ENCODE data around the gene HAO2. TPM values are rescaled to one million over a fixed set of nuclear protein-coding genes. Genes with fewer than 3 reads are reported as not detected.

Gene HAO2
- total RNA-seq, 1 experiment from 2014 or later: not detected

GRCh38 chr1:119404736-119405135 lies 36.2 kb downstream of the HAO2 start:
- no peak overlapping the region for H3K27ac ChIP-seq
- H3K9me3 ChIP-seq (replicated peaks): no peaks in the 10 kb centered on the region
- H3K4me1 ChIP-seq (replicated peaks): no peaks in the 10 kb centered on the region
- no peaks in the 10 kb centered on the region for H3K36me3 ChIP-seq
- H3K4me3 ChIP-seq: no peak overlapping the region
- H3K27me3 ChIP-seq (replicated peaks): no peaks in the 10 kb centered on the region
- DNase-seq (ENCODE audit: low read depth in 1 of 2, low spot score in 2 of 2): no peak

GRCh38 chr1:119409731-119410130 lies 41.1 kb downstream of the HAO2 start:
- H3K9me3 ChIP-seq (replicated peaks): no peaks in the 10 kb centered on the region; the same call in 1 of the 2 replicates
- no peak overlapping the region for H3K27ac ChIP-seq
- DNase-seq (ENCODE audit: low read depth in 1 of 2, low spot score in 2 of 2): no peak
- H3K36me3 ChIP-seq: no peaks in the 10 kb centered on the region
- H3K27me3 ChIP-seq (replicated peaks): no peaks in the 10 kb centered on the region
- H3K4me3 ChIP-seq: no peak overlapping the region
- H3K4me1 ChIP-seq (replicated peaks): no peaks in the 10 kb centered on the region

- no peak overlapping the region for H3K4me3 ChIP-seq
- DNase-seq (ENCODE audit: low read depth in 1 of 2, low spot score in 2 of 2): no peak
These were observed 42.4 kb downstream of the HAO2 start for GRCh38 chr1:119410961-119411360.

GRCh38 chr1:119414950-119415349 lies 46.4 kb downstream of the HAO2 start, which contains the start of gene HSD3B2:
TSS of gene HSD3B2 (plus strand) at chr1:119415150. CDS start at chr1:119415420, 270 bp downstream.
- Histone ChIP-seq H3K9me3 (replicated peaks) (no peaks in the 10 kb centered on the region; the same call in 1 of the 2 replicates), H3K4me1 (replicated peaks) (no peaks in the 10 kb centered on the region), H3K27ac (no peak within 1 kb of the TSS), H3K4me3 (no peak within 1 kb of the TSS), H3K27me3 (replicated peaks) (no peaks in the 10 kb centered on the region), H3K36me3 (no peaks in the 10 kb centered on the region)
- no peak for DNase-seq (ENCODE audit: low read depth in 1 of 2, low spot score in 2 of 2)

More at GRCh38 chr1:119410961-119411360, 42.4 kb downstream of the HAO2 start:
- Histone ChIP-seq H3K4me1 (replicated peaks) (no peaks in the 10 kb centered on the region), H3K36me3 (no peaks in the 10 kb centered on the region), H3K27ac (no peak overlapping the region), H3K9me3 (replicated peaks) (no peaks in the 10 kb centered on the region; the same call in 1 of the 2 replicates), H3K27me3 (replicated peaks) (no peaks in the 10 kb centered on the region)

GRCh38 chr1:119416006-119416640 lies 47.5 kb downstream of the HAO2 start:
- H3K27me3 ChIP-seq (replicated peaks): no peaks in the 10 kb centered on the region
- H3K9me3 ChIP-seq (replicated peaks): no peaks in the 10 kb centered on the region; the same call in 1 of the 2 replicates
- no peak for DNase-seq (ENCODE audit: low read depth in 1 of 2, low spot score in 2 of 2)
- H3K4me1 ChIP-seq (replicated peaks): no peaks in the 10 kb centered on the region
- H3K36me3 ChIP-seq: no peaks in the 10 kb centered on the region
- no peak overlapping the region for H3K4me3 ChIP-seq
- no peak overlapping the region for H3K27ac ChIP-seq

GRCh38 chr1:119419109-119419508 lies 50.5 kb downstream of the HAO2 start:
- Histone ChIP-seq H3K4me3 (no peak overlapping the region), H3K9me3 (replicated peaks) (no peaks in the 10 kb centered on the region), H3K27ac (no peak overlapping the region), H3K4me1 (replicated peaks) (no peaks in the 10 kb centered on the region), H3K36me3 (no peaks in the 10 kb centered on the region), H3K27me3 (replicated peaks) (no peaks in the 10 kb centered on the region)
- DNase-seq (ENCODE audit: low read depth in 1 of 2, low spot score in 2 of 2): no peak

GRCh38 chr1:119420638-119421037 lies 52.1 kb downstream of the HAO2 start:
- no peaks in the 10 kb centered on the region for H3K27me3 ChIP-seq (replicated peaks)

GRCh38 chr1:119422631-119423030 lies 54.0 kb downstream of the HAO2 start:
- Histone ChIP-seq H3K9me3 (replicated peaks) (no peaks in the 10 kb centered on the region), H3K36me3 (no peaks in the 10 kb centered on the region), H3K4me1 (replicated peaks) (no peaks in the 10 kb centered on the region), H3K27ac (no peak overlapping the region), H3K27me3 (replicated peaks) (0 out of 2 replicates have a peak, but pooled peaks cover 3% of the 10 kb centered on the region), H3K4me3 (no peak overlapping the region)
- no peak for DNase-seq (ENCODE audit: low read depth in 1 of 2, low spot score in 2 of 2)

More at GRCh38 chr1:119420638-119421037, 52.1 kb downstream of the HAO2 start:
- no peaks in the 10 kb centered on the region for H3K9me3 ChIP-seq (replicated peaks)
- H3K27ac ChIP-seq: no peak overlapping the region
- H3K36me3 ChIP-seq: no peaks in the 10 kb centered on the region
- no peak for DNase-seq (ENCODE audit: low read depth in 1 of 2, low spot score in 2 of 2)
- H3K4me1 ChIP-seq (replicated peaks): no peaks in the 10 kb centered on the region
- H3K4me3 ChIP-seq: no peak overlapping the region

- H3K9me3 ChIP-seq (replicated peaks): no peaks in the 10 kb centered on the region
- no peak overlapping the region for H3K4me3 ChIP-seq
- no peaks in the 10 kb centered on the region for H3K36me3 ChIP-seq
- H3K4me1 ChIP-seq (replicated peaks): no peaks in the 10 kb centered on the region
- peaks cover 20% of the 10 kb centered on the region; the same call in 1 of the 2 replicates for H3K27me3 ChIP-seq (replicated peaks)
- H3K27ac ChIP-seq: no peak overlapping the region
- DNase-seq (ENCODE audit: low read depth in 1 of 2, low spot score in 2 of 2): no peak
These were observed 60.4 kb downstream of the HAO2 start for GRCh38 chr1:119428991-119429390.

- Histone ChIP-seq H3K4me3 (no peak overlapping the region), H3K27ac (no peak overlapping the region), H3K36me3 (no peaks in the 10 kb centered on the region), H3K9me3 (replicated peaks) (no peaks in the 10 kb centered on the region), H3K27me3 (replicated peaks) (peaks cover 20% of the 10 kb centered on the region; the same call in 1 of the 2 replicates), H3K4me1 (replicated peaks) (no peaks in the 10 kb centered on the region)
- no peak for DNase-seq (ENCODE audit: low read depth in 1 of 2, low spot score in 2 of 2)
These were observed 61.1 kb downstream of the HAO2 start for GRCh38 chr1:119429687-119430086.

- no peaks in the 10 kb centered on the region for H3K4me1 ChIP-seq (replicated peaks)
- no peak overlapping the region for H3K4me3 ChIP-seq
- no peak overlapping the region for H3K27ac ChIP-seq
- H3K27me3 ChIP-seq (replicated peaks): peaks cover 20% of the 10 kb centered on the region; the same call in 1 of the 2 replicates
- DNase-seq (ENCODE audit: low read depth in 1 of 2, low spot score in 2 of 2): no peak
- no peaks in the 10 kb centered on the region for H3K9me3 ChIP-seq (replicated peaks)
- no peaks in the 10 kb centered on the region for H3K36me3 ChIP-seq
These were observed 61.9 kb downstream of the HAO2 start for GRCh38 chr1:119430486-119430885.

GRCh38 chr1:119431836-119432235 lies 63.3 kb downstream of the HAO2 start:
- no peaks in the 10 kb centered on the region for H3K4me1 ChIP-seq (replicated peaks)
- no peak overlapping the region for H3K4me3 ChIP-seq
- H3K9me3 ChIP-seq (replicated peaks): no peaks in the 10 kb centered on the region
- DNase-seq (ENCODE audit: low read depth in 1 of 2, low spot score in 2 of 2): no peak
- H3K27ac ChIP-seq: no peak overlapping the region
- H3K36me3 ChIP-seq: no peaks in the 10 kb centered on the region
- H3K27me3 ChIP-seq (replicated peaks): peaks cover 19% of the 10 kb centered on the region; the same call in 1 of the 2 replicates

GRCh38 chr1:119435052-119435451 lies 66.5 kb downstream of the HAO2 start:
- no peak overlapping the region for H3K27ac ChIP-seq

GRCh38 chr1:119438761-119439160 lies 70.2 kb downstream of the HAO2 start:
- H3K27me3 ChIP-seq (replicated peaks): no peaks in the 10 kb centered on the region
- no peaks in the 10 kb centered on the region for H3K36me3 ChIP-seq
- no peak overlapping the region for H3K27ac ChIP-seq
- DNase-seq (ENCODE audit: low read depth in 1 of 2, low spot score in 2 of 2): no peak
- no peaks in the 10 kb centered on the region for H3K9me3 ChIP-seq (replicated peaks)
- H3K4me1 ChIP-seq (replicated peaks): no peaks in the 10 kb centered on the region
- H3K4me3 ChIP-seq: no peak overlapping the region

More at GRCh38 chr1:119435052-119435451, 66.5 kb downstream of the HAO2 start:
- H3K36me3 ChIP-seq: no peaks in the 10 kb centered on the region
- H3K4me1 ChIP-seq (replicated peaks): no peaks in the 10 kb centered on the region
- peaks cover 9% of the 10 kb centered on the region; the same call in 1 of the 2 replicates for H3K27me3 ChIP-seq (replicated peaks)
- no peaks in the 10 kb centered on the region for H3K9me3 ChIP-seq (replicated peaks)
- no peak overlapping the region for H3K4me3 ChIP-seq
- no peak for DNase-seq (ENCODE audit: low read depth in 1 of 2, low spot score in 2 of 2)

All from SJSA1 (cell line).